ENCODE data around the gene PIAS4. TPM values are rescaled to one million over a fixed set of nuclear protein-coding genes. Genes with fewer than 3 reads are reported as not detected.
A peak's percentile ranks its signal among the peaks of the same experiment; 100 is the strongest.

PIAS4 gene
- total RNA-seq (10 to 100 TPM; 24.3 to 26.9 TPM), polyA plus RNA-seq (ENCODE audit: insufficient read length in 6 of 6) (10 to 100 TPM; 20.9 to 29.9 (median 23.0) TPM)
- long read RNA-seq, donor 1, transcript PIAS4-201 (11 exons, 3,159 nt), result major isoform, 7 of 15 reads
- long read RNA-seq, donor 1, partial matches to known transcripts, result 7 of 15 reads
- long read RNA-seq, donor 1, other reads (novel, unspliced or antisense), result 0 of 15 reads
- long read RNA-seq, donor 2, transcript PIAS4-201 (11 exons, 3,159 nt), result major isoform, 5 of 5 reads
- long read RNA-seq, donor 2, partial matches to known transcripts, result 0 of 5 reads
- long read RNA-seq, donor 2, other reads (novel, unspliced or antisense), result 0 of 5 reads
- long read RNA-seq, donor 3, transcript PIAS4-201 (11 exons, 3,159 nt), result major isoform, 8 of 15 reads
- long read RNA-seq, donor 3, partial matches to known transcripts, result 7 of 15 reads
- long read RNA-seq, donor 3, other reads (novel, unspliced or antisense), result 0 of 15 reads
- long read RNA-seq, donor 4, transcript PIAS4-201 (11 exons, 3,159 nt), result major isoform, 18 of 23 reads
- long read RNA-seq, donor 4, partial matches to known transcripts, result 3 of 23 reads
- long read RNA-seq, donor 4, other reads (novel, unspliced or antisense), result 2 of 23 reads
- long read RNA-seq, donor 5, transcript PIAS4-201 (11 exons, 3,159 nt), result major isoform, 5 of 11 reads
- long read RNA-seq, donor 5, partial matches to known transcripts, result 6 of 11 reads
- long read RNA-seq, donor 5, other reads (novel, unspliced or antisense), result 0 of 11 reads
- long read RNA-seq, donor 6, transcript PIAS4-201 (11 exons, 3,159 nt), result major isoform, 5 of 5 reads
- long read RNA-seq, donor 6, partial matches to known transcripts, result 0 of 5 reads
- long read RNA-seq, donor 6, other reads (novel, unspliced or antisense), result 0 of 5 reads
- long read RNA-seq, donor 7, transcript PIAS4-201 (11 exons, 3,159 nt), result major isoform, 7 of 7 reads
- long read RNA-seq, donor 7, partial matches to known transcripts, result 0 of 7 reads
- long read RNA-seq, donor 7, other reads (novel, unspliced or antisense), result 0 of 7 reads
- long read RNA-seq, donor 8, transcript PIAS4-201 (11 exons, 3,159 nt), result major isoform, 7 of 46 reads
- long read RNA-seq, donor 8, partial matches to known transcripts, result 38 of 46 reads
- long read RNA-seq, donor 8, other reads (novel, unspliced or antisense), result 0 of 46 reads
- long read RNA-seq, donor 9, result 0 reads
- long read RNA-seq, donor 10, transcript PIAS4-201 (11 exons, 3,159 nt), result major isoform, 25 of 31 reads
- long read RNA-seq, donor 10, partial matches to known transcripts, result 2 of 31 reads
- long read RNA-seq, donor 10, other reads (novel, unspliced or antisense), result 4 of 31 reads
- long read RNA-seq, donor 11, result 0 reads
- long read RNA-seq, donor 12, partial matches to known transcripts, result 0 of 4 reads
- long read RNA-seq, donor 12, other reads (novel, unspliced or antisense), result 0 of 4 reads

DNA sequence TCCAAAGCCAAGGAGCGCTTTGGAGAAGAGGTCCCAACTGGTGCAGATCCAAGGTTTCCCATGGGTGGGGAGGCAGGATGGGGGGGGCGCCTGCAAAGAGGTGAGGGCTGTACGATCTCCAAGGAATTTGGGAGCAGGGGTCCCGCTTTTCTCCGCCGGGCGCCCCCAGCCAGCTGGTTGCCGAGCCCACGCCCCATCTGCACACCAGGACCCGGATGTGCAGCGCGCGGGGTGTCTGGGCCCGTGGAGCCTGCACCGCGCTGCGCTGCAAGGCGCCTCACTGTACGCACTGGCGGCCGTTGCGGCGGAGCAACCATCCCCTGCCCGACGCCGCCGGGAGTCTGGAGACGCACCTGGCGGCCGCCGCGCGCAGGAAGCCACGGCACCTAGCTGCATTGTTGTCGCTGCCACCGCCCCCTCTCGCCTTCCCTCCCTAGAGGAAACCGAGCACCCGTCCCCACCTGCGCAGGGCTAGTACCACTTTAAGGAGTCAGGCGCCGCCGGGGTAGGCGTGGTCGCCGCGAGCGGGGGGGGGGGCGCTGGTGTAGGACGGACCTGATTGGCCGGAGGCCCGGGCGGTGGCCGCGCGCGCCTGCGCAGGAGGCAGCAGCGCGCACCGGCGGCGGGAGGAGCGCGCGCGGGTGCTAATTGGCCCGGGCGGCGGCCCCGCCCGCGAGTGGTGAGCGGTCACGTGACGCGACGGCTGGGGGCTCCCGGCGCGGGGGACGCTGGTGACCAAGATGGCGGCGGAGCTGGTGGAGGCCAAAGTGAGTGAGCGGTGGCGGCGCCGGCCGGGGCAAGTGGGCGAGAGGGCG lies at the start of gene PIAS4:
PIAS4 (plus strand) TSS at position 716 of the 815 bp plus-strand sequence; CDS start at position 741, 25 bp downstream.
- Histone ChIP-seq H3K4me3 (peak within 1 kb of the TSS; percentile 75 to 97), H3K27ac (peak within 1 kb of the TSS; percentile 82), H3K36me3 (peaks cover 0 to 11% of the 10 kb centered on the region in 2 donors), H3K4me1 (peaks cover 11 to 45% of the 10 kb centered on the region in 2 donors), H3K9me3 (no peaks in the 10 kb centered on the region), H3K27me3 (no peaks in the 10 kb centered on the region)
- DNase-seq, result peak; percentile 95 to 98 (median 98)
- TF ChIP-seq, protein P1, sequence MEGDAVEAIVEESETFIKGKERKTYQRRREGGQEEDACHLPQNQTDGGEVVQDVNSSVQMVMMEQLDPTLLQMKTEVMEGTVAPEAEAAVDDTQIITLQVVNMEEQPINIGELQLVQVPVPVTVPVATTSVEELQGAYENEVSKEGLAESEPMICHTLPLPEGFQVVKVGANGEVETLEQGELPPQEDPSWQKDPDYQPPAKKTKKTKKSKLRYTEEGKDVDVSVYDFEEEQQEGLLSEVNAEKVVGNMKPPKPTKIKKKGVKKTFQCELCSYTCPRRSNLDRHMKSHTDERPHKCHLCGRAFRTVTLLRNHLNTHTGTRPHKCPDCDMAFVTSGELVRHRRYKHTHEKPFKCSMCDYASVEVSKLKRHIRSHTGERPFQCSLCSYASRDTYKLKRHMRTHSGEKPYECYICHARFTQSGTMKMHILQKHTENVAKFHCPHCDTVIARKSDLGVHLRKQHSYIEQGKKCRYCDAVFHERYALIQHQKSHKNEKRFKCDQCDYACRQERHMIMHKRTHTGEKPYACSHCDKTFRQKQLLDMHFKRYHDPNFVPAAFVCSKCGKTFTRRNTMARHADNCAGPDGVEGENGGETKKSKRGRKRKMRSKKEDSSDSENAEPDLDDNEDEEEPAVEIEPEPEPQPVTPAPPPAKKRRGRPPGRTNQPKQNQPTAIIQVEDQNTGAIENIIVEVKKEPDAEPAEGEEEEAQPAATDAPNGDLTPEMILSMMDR (IDR thresholded peaks at IDR 0.05), result peak in 1 of 2 donors; percentile 16
- peak; percentile 97 for ATAC-seq
- intact Hi-C loops (cut with DNase I), result no loop called here

DNA sequence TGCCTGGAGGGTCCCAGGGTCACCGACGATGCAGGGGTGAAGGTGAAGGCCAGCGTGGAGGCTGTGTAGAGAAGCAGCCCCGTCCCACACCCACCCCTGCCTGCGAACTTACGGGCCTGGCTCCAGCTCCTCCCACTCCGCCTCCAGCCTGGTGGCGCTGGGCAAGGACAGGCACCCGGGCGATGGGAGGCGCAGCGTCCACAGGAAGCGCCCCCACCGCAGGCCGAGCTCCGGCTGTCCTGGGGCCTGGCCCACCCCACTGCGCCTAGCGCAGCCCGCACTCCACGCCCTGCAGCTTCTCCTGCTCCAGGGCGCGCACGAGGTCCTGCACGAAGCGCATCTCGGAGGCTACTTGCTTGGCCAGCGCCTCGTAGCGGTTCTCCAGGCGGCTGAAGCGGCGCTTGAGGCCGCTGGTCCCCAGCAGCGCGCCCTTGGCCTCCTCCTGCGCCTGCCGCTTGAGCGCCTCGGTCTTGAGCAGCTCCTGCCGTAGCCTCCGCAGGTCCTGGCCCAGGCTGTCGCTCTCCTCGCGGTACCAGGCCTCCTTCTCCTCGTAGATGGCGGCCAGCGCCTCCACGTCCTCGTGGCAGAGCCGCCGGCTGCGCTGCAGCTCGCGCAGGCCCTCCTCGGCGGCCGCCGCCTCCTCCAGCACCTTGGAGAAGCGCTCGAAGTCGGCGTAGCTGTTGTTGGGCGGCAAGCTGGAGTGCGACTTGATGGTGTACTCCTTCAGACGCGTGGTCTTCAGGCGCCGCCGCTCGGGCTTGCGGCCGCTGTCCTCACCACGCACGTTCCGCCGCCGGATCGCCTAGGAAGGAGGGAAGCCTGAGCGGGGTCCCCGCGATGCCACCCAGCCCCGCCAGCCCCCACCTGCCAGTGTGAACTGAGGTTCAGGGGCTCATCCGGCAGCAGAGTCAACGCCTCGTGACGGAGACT lies 48.4 kb upstream of the PIAS4 start:
- Histone ChIP-seq H3K27me3 (no peaks in the 10 kb centered on the region), H3K4me1 (no peaks in the 10 kb centered on the region), H3K4me3 (no peak overlapping the region), H3K9me3 (no peaks in the 10 kb centered on the region), H3K27ac (no peak overlapping the region), H3K36me3 (peaks cover 0 to 86% of the 10 kb centered on the region in 2 donors)
- DNase-seq, result no peak
- no peak for ATAC-seq
- intact Hi-C loops (cut with DNase I), result no loop called here
- TF ChIP-seq, protein P1 (IDR thresholded peaks at IDR 0.05), result no peak

- intact Hi-C loops (cut with DNase I), result no loop called here
- Histone ChIP-seq H3K4me1 (peaks cover 0 to 1% of the 10 kb centered on the region in 2 donors), H3K36me3 (peaks cover 0 to 92% of the 10 kb centered on the region in 2 donors), H3K27ac (no peak overlapping the region), H3K27me3 (no peaks in the 10 kb centered on the region), H3K9me3 (no peaks in the 10 kb centered on the region), H3K4me3 (no peak overlapping the region)
- TF ChIP-seq, protein P1 (IDR thresholded peaks at IDR 0.05), result no peak
- ATAC-seq (no peak), DNase-seq (no peak)
Measured at GRCh38 chr19:3959766-3960131, 47.8 kb upstream of the PIAS4 start.

GRCh38 chr19:3961007-3961406 lies 46.5 kb upstream of the PIAS4 start:
- peaks cover 0 to 100% of the 10 kb centered on the region in 2 donors for H3K36me3 ChIP-seq
- intact Hi-C loops (cut with DNase I), result no loop called here
- no peak for DNase-seq
- no peaks in the 10 kb centered on the region for H3K9me3 ChIP-seq
- no peak overlapping the region for H3K27ac ChIP-seq
- no peaks in the 10 kb centered on the region for H3K27me3 ChIP-seq
- no peak for ATAC-seq
- H3K4me1 ChIP-seq, result peaks cover 0 to 7% of the 10 kb centered on the region in 2 donors
- TF ChIP-seq, protein P1 (IDR thresholded peaks at IDR 0.05), result no peak
- H3K4me3 ChIP-seq, result no peak overlapping the region
